MCF 10A (cell line): ENCODE results near the gene CYP39A1. TPM values are rescaled to one million over a fixed set of nuclear protein-coding genes. Genes with fewer than 3 reads are reported as not detected.

Experiments used
- BruUV-seq: library from RNA; stranded (reverse); fragments of 400-500 nt; replicated peaks from 2 replicates; lab custom pipeline; 2021; lab: Mats Ljungman, UMichigan
- CTCF ChIA-PET: fragments of 300-600 bp; sonication (Branson Sonifier 250); formaldehyde crosslinking; extraction: SDS; loops from one replicate; lab custom pipeline; 2021; ENCODE audit warnings: antibody characterized with exemption, inconsistent platforms; lab: Yijun Ruan, JAX
- POLR2A ChIA-PET: fragments of 300-600, 350-650 bp; sonication (Branson Sonifier 250); formaldehyde crosslinking; extraction: SDS; loops from one replicate; lab custom pipeline; 2020; ENCODE audit warnings: antibody characterized with exemption, inconsistent platforms; lab: Yijun Ruan, JAX
- DNase-seq: peaks from one replicate; pipeline ENCODE4 v3.0.0-alpha.2; 2018; ENCODE audit not compliant: unreplicated experiment
- H3K27ac Mint-ChIP-seq: one replicate; pipeline ENCODE4 v1.8.0; 2022; ENCODE audit warnings: mild to moderate bottlenecking, low read depth, mixed read lengths; ENCODE audit not compliant: unreplicated experiment
- H3K27me3 Mint-ChIP-seq: one replicate; pipeline ENCODE4 v1.8.0; 2022; ENCODE audit warnings: mixed read lengths; ENCODE audit not compliant: insufficient read depth, unreplicated experiment
- H3K36me3 Mint-ChIP-seq: one replicate; pipeline ENCODE4 v1.8.0; 2022; ENCODE audit warnings: mild to moderate bottlenecking, moderate library complexity, mixed read lengths; ENCODE audit not compliant: insufficient read depth, unreplicated experiment
- H3K4me1 Mint-ChIP-seq: one replicate; pipeline ENCODE4 v1.8.0; 2022; ENCODE audit warnings: mixed read lengths; ENCODE audit not compliant: insufficient read depth, unreplicated experiment
- H3K4me3 Mint-ChIP-seq: one replicate; pipeline ENCODE4 v1.8.0; 2022; ENCODE audit warnings: mild to moderate bottlenecking, moderate library complexity, mixed read lengths; ENCODE audit not compliant: unreplicated experiment
- H3K9me3 Mint-ChIP-seq: one replicate; pipeline ENCODE4 v1.8.0; 2022; ENCODE audit warnings: mixed read lengths; ENCODE audit not compliant: unreplicated experiment
- CTCF ChIP-seq: fragments of 200-600 bp; IDR thresholded peaks from one replicate; pipeline ENCODE4 v1.8.0; 2022; ENCODE audit warnings: antibody characterized with exemption, mild to moderate bottlenecking; ENCODE audit not compliant: unreplicated experiment
- intact Hi-C: fragments of 100-400 bp; cut with micrococcal nuclease; formaldehyde crosslinking; loops from 2 replicates; pipeline ENCODE4 v1.14.1; 2022
- total RNA-seq: library from RNA; stranded (reverse); gene quantifications from 2 replicates; pipeline ENCODE4 v1.2.3, GENCODE V29; 2022

Gene CYP39A1
- total RNA-seq, 1 experiment from 2014 or later = 7.2 TPM

GRCh38 chr6:46565531-46565930 lies 87.1 kb downstream of the CYP39A1 start:
- Mint-ChIP-seq H3K27ac (no peak overlapping the region), H3K4me1 (no peaks in the 10 kb centered on the region), H3K36me3 (no peaks in the 10 kb centered on the region), H3K4me3 (no peak overlapping the region), H3K27me3 (no peaks in the 10 kb centered on the region), H3K9me3 (no peaks in the 10 kb centered on the region)
- no peak for DNase-seq
- intact Hi-C loops = no loop called here
- POLR2A ChIA-PET = interaction anchor here (0.8 kb wide), 1 partner anchor 21 kb away, joined by 3 read pairs; no protein-coding TSS in a partner anchor
- BruUV-seq = no TSS peak
- CTCF ChIA-PET = no interaction called here
- no peak for TF ChIP-seq CTCF

GRCh38 chr6:46563924-46564323 lies 88.7 kb downstream of the CYP39A1 start:
- H3K4me1 Mint-ChIP-seq = no peaks in the 10 kb centered on the region
- no peak for DNase-seq
- ChIA-PET POLR2A (interaction anchor here (0.6 kb wide), 1 partner anchor 941 kb away, joined by 3 read pairs; no protein-coding TSS in a partner anchor), CTCF (no interaction called here)
- BruUV-seq = no TSS peak
- H3K4me3 Mint-ChIP-seq = no peak overlapping the region
- no peaks in the 10 kb centered on the region for H3K36me3 Mint-ChIP-seq
- no peaks in the 10 kb centered on the region for H3K27me3 Mint-ChIP-seq
- intact Hi-C loops = no loop called here
- TF ChIP-seq CTCF = no peak
- no peaks in the 10 kb centered on the region for H3K9me3 Mint-ChIP-seq
- no peak overlapping the region for H3K27ac Mint-ChIP-seq

GRCh38 chr6:46556053-46556452 lies 96.6 kb downstream of the CYP39A1 start:
- peaks cover 8% of the 10 kb centered on the region for H3K36me3 Mint-ChIP-seq
- POLR2A ChIA-PET = no interaction called here

GRCh38 chr6:46555129-46555528 lies 97.5 kb downstream of the CYP39A1 start:
- TF ChIP-seq CTCF = no peak
- Mint-ChIP-seq H3K36me3 (peaks cover 8% of the 10 kb centered on the region), H3K4me1 (no peaks in the 10 kb centered on the region), H3K4me3 (no peak overlapping the region), H3K27ac (no peak overlapping the region), H3K9me3 (no peaks in the 10 kb centered on the region), H3K27me3 (no peaks in the 10 kb centered on the region)
- DNase-seq = no peak
- intact Hi-C loops = no loop called here
- ChIA-PET POLR2A (no interaction called here), CTCF (interaction anchor here (0.6 kb wide), 1 partner anchor 97 kb away, joined by 3 read pairs; no protein-coding TSS in a partner anchor)
- BruUV-seq = no TSS peak

More at GRCh38 chr6:46556053-46556452, 96.6 kb downstream of the CYP39A1 start:
- BruUV-seq = no TSS peak
- TF ChIP-seq CTCF = no peak
- DNase-seq = no peak
- intact Hi-C loops = no loop called here
- no peaks in the 10 kb centered on the region for H3K27me3 Mint-ChIP-seq
- no peak overlapping the region for H3K4me3 Mint-ChIP-seq
- CTCF ChIA-PET = no interaction called here
- no peak overlapping the region for H3K27ac Mint-ChIP-seq
- no peaks in the 10 kb centered on the region for H3K9me3 Mint-ChIP-seq
- H3K4me1 Mint-ChIP-seq = no peaks in the 10 kb centered on the region
